Activated CD8-positive, alpha-beta memory T cell treated with anti-CD3 and anti-CD28 coated beads for 1 hour (primary cell): ENCODE results near the gene GALNT3.

Source experiments
- DNase-seq, 2 donors: peaks; one replicate each; pipeline ENCODE4 v3.0.0-alpha.2; 2020; ENCODE audit warnings: low read depth in 1 of 2; ENCODE audit errors: extremely low read depth in 1 of 2

GALNT3 gene

GRCh38 chr2:165796819-165797530, 2.9 kb upstream of the GALNT3 start:
- no peak for DNase-seq

GRCh38 chr2:165796129-165796528, 2.1 kb upstream of the GALNT3 start:
- DNase-seq = no peak

GRCh38 chr2:165795011-165795410, 964 bp upstream of the GALNT3 start:
- no peak for DNase-seq

- DNase-seq = no peak
Observed at GRCh38 chr2:165794536-165794928, 485 bp upstream of the GALNT3 start.

GRCh38 chr2:165793161-165793778, 777 bp downstream of the GALNT3 start:
- DNase-seq = no peak

GRCh38 chr2:165792104-165792454, 2.0 kb downstream of the GALNT3 start:
- no peak for DNase-seq

GRCh38 chr2:165791421-165792103, 2.5 kb downstream of the GALNT3 start:
- no peak for DNase-seq

- no peak for DNase-seq
Observed at GRCh38 chr2:165790466-165790865, 3.6 kb downstream of the GALNT3 start.

- no peak for DNase-seq
Observed at GRCh38 chr2:165787334-165787733, 6.7 kb downstream of the GALNT3 start.

- DNase-seq = no peak
Observed at GRCh38 chr2:165779706-165780105, 14.3 kb downstream of the GALNT3 start.

GRCh38 chr2:165778653-165779451, 15.2 kb downstream of the GALNT3 start:
- no peak for DNase-seq

GRCh38 chr2:165778187-165778556, 15.9 kb downstream of the GALNT3 start:
- no peak for DNase-seq

GRCh38 chr2:165777522-165778186, 16.4 kb downstream of the GALNT3 start:
- DNase-seq = no peak

GRCh38 chr2:165776796-165777195, 17.3 kb downstream of the GALNT3 start:
- DNase-seq = no peak

GRCh38 chr2:165776013-165776412, 18.0 kb downstream of the GALNT3 start:
- DNase-seq = no peak

GRCh38 chr2:165773684-165774083, 20.4 kb downstream of the GALNT3 start:
- no peak for DNase-seq

GRCh38 chr2:165772183-165772582, 21.9 kb downstream of the GALNT3 start:
- no peak for DNase-seq

GRCh38 chr2:165766326-165766927, 27.6 kb downstream of the GALNT3 start:
- no peak for DNase-seq

GRCh38 chr2:165762723-165763122, 31.3 kb downstream of the GALNT3 start:
- DNase-seq = no peak

- DNase-seq = no peak
Observed at GRCh38 chr2:165757906-165758675, 36.0 kb downstream of the GALNT3 start.
